Gastroesophageal sphincter (tissue), 4 donors: ENCODE data around the gene AMOTL1. TPM values are rescaled to one million over a fixed set of nuclear protein-coding genes. Genes with fewer than 3 reads are reported as not detected.

ENCODE experiments used
- ATAC-seq: fragments of 150-250 bp; one replicate; pipeline ENCODE4 v1.9.1; 2016; ENCODE audit warnings: mild to moderate bottlenecking, moderate library complexity
- H3K27ac ChIP-seq, 4 donors: fragments of 200-600 bp; sonication (generic) in 3 of 4; 1 replicate in 3 of 4; 2 replicates in 1 of 4; pipeline ENCODE4 v1.5.1; 2016 to 2019
- H3K27me3 ChIP-seq: fragments of 200-600 bp; sonication (generic); one replicate; pipeline ENCODE4 v1.5.1; 2019
- H3K36me3 ChIP-seq, 2 donors: fragments of 200-600 bp; sonication (generic); one replicate each; pipeline ENCODE4 v1.5.1; 2019; ENCODE audit warnings: control low read depth in 1 of 2
- H3K4me1 ChIP-seq, 3 donors: fragments of 200-600 bp; sonication (generic); 1 replicate in 2 of 3; 2 replicates in 1 of 3; pipeline ENCODE4 v1.5.1; 2016 to 2019; ENCODE audit warnings: control low read depth in 2 of 3
- H3K4me3 ChIP-seq, 2 donors: fragments of 200-600 bp; sonication (generic); one replicate each; pipeline ENCODE4 v1.5.1; 2019; ENCODE audit warnings: mild to moderate bottlenecking in 1 of 2, moderate library complexity in 1 of 2
- H3K9me3 ChIP-seq, 3 donors: fragments of 200-600 bp; sonication (generic); one replicate each; pipeline ENCODE4 v1.5.1; 2017 to 2019; ENCODE audit warnings: control low read depth in 2 of 3
- EP300 ChIP-seq: sonication (generic); formaldehyde crosslinking; IDR thresholded peaks from one replicate; pipeline ENCODE4 v1.6.1; 2017; ENCODE audit warnings: antibody characterized with exemption, mild to moderate bottlenecking
- POLR2A ChIP-seq, 2 donors: fragments of 450-650 bp; IDR thresholded peaks; one replicate each; pipeline ENCODE4 v1.6.1; 2017; ENCODE audit warnings: antibody characterized with exemption in 2 of 2, mild to moderate bottlenecking in 2 of 2, moderate library complexity in 1 of 2
- POLR2AphosphoS5 ChIP-seq: sonication (generic); formaldehyde crosslinking; IDR thresholded peaks from one replicate; pipeline ENCODE4 v1.6.1; 2017; ENCODE audit warnings: antibody characterized with exemption
- WGBS, 2 donors: methylation state at CpG; one replicate each; pipeline ENCODE4 v1.1.5; 2018; ENCODE audit warnings: low coverage in 1 of 2; 5-methylcytosine and 5-hydroxymethylcytosine counted together
- total RNA-seq, 4 donors: library from RNA; depleted of rRNA; stranded (reverse); fragments of >200 nt; gene quantifications; one replicate each; pipeline ENCODE4 v1.1.0, GENCODE V29; 2016
- TF ChIP-seq, protein P1 (sequence below), 4 experiments: fragments of 200-600 bp in 2 of 4; fragments of 450-650 bp in 2 of 4; sonication (generic) in 1 of 4; IDR thresholded peaks; one replicate each; pipeline ENCODE4 v1.5.1; 2017 to 2019; ENCODE audit warnings: antibody characterized with exemption in 4 of 4, mild to moderate bottlenecking in 2 of 4, moderate library complexity in 2 of 4

AMOTL1 gene
- total RNA-seq, 4 donors from 2014 or later = 136 to 215 (median 176) TPM

DNA sequence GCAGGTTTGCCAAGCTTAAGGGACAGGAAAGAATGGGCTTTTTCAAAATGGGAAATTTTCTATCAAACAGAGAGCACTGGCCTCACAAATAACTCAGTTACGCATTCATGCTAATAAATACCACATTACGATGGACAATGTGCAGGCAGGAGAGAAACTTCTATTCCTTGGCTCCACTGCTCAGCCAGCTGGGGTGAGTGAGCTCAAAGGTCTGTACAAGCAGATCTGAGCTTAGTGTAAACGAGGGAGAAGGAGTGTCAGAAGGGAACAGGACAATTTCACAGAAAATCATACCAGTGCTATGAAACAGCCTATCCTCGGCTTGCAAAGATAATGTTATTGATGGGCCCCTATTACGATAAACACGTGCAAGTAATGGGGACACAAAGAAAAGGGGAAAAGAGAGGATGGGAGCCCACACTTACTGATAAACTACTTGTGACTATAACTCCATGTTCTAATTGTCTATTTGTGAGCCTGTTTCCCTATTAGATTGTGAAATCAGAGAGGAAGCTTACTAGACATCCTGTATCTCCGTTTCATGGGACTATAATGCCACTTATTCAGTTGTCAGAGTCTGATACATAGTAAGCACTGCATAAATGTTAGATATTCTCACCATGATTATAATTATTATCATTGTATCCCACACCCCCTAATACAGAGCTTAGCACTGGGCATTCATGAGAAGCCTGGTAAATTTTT is 46.3 kb downstream of the AMOTL1 start:
- WGBS, 2 donors = 35 to 52% methylated on average over 7 of the region's 7 CpGs
- Histone ChIP-seq H3K4me3 (no peak overlapping the region), H3K27me3 (no peaks in the 10 kb centered on the region), H3K4me1 (peaks cover 19 to 94% (median 32%) of the 10 kb centered on the region in 3 donors), H3K36me3 (peaks cover 0 to 16% of the 10 kb centered on the region in 2 donors), H3K27ac (peak overlapping the region; percentile 54 to 73 (median 68)), H3K9me3 (no peaks in the 10 kb centered on the region)
- peak; percentile 69 for ATAC-seq
- TF ChIP-seq, protein P1, sequence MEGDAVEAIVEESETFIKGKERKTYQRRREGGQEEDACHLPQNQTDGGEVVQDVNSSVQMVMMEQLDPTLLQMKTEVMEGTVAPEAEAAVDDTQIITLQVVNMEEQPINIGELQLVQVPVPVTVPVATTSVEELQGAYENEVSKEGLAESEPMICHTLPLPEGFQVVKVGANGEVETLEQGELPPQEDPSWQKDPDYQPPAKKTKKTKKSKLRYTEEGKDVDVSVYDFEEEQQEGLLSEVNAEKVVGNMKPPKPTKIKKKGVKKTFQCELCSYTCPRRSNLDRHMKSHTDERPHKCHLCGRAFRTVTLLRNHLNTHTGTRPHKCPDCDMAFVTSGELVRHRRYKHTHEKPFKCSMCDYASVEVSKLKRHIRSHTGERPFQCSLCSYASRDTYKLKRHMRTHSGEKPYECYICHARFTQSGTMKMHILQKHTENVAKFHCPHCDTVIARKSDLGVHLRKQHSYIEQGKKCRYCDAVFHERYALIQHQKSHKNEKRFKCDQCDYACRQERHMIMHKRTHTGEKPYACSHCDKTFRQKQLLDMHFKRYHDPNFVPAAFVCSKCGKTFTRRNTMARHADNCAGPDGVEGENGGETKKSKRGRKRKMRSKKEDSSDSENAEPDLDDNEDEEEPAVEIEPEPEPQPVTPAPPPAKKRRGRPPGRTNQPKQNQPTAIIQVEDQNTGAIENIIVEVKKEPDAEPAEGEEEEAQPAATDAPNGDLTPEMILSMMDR (IDR thresholded peaks at IDR 0.05) = no peak
- peak; percentile 39 for TF ChIP-seq POLR2AphosphoS5
- no peak for TF ChIP-seq EP300
- no peak for TF ChIP-seq POLR2A (IDR thresholded peaks at IDR 0.05)

GRCh38 chr11:94815705-94816344 is 47.7 kb downstream of the AMOTL1 start:
- Histone ChIP-seq H3K27me3 (no peaks in the 10 kb centered on the region), H3K4me1 (peaks cover 12 to 80% (median 22%) of the 10 kb centered on the region in 3 donors), H3K9me3 (no peaks in the 10 kb centered on the region), H3K36me3 (peaks cover 0 to 24% of the 10 kb centered on the region in 2 donors), H3K27ac (peak overlapping the region in 2 of 4 donors; percentile 16 to 43), H3K4me3 (no peak overlapping the region)
- ATAC-seq = no peak
- TF ChIP-seq EP300 (no peak), POLR2AphosphoS5 (no peak), POLR2A (IDR thresholded peaks at IDR 0.05) (no peak)
- TF ChIP-seq, protein P1 (IDR thresholded peaks at IDR 0.05) = no peak
- WGBS, 2 donors = 73 to 91% methylated on average over 4 of the region's 4 CpGs

- H3K27ac ChIP-seq = no peak overlapping the region
- H3K27me3 ChIP-seq = no peaks in the 10 kb centered on the region
- no peaks in the 10 kb centered on the region for H3K9me3 ChIP-seq
- no peak for ATAC-seq
- peaks cover 0 to 58% of the 10 kb centered on the region in 2 donors for H3K36me3 ChIP-seq
- H3K4me3 ChIP-seq = no peak overlapping the region
- TF ChIP-seq POLR2AphosphoS5 = no peak
- TF ChIP-seq, protein P1 (IDR thresholded peaks at IDR 0.05) = no peak
- TF ChIP-seq POLR2A (IDR thresholded peaks at IDR 0.05) = no peak
- no peak for TF ChIP-seq EP300
- peaks cover 13 to 83% (median 17%) of the 10 kb centered on the region in 3 donors for H3K4me1 ChIP-seq
- 87% methylated on average over 7 of the region's 7 CpGs for WGBS, 2 donors
Observed at GRCh38 chr11:94820480-94820879, 52.3 kb downstream of the AMOTL1 start.

- H3K4me3 ChIP-seq = no peak overlapping the region
- H3K27ac ChIP-seq = peak overlapping the region in 1 of 4 donors; percentile 6
- 100% methylated on average over 4 of the region's 14 CpGs; no CpG with 5 or more reads in 1 of the 2 donors for WGBS, 2 donors
- H3K36me3 ChIP-seq = peaks cover 0 to 63% of the 10 kb centered on the region in 2 donors
- no peak for ATAC-seq
- no peaks in the 10 kb centered on the region for H3K27me3 ChIP-seq
- H3K9me3 ChIP-seq = no peaks in the 10 kb centered on the region
- TF ChIP-seq, protein P1 (IDR thresholded peaks at IDR 0.05) = no peak
- peaks cover 13 to 83% (median 17%) of the 10 kb centered on the region in 3 donors for H3K4me1 ChIP-seq
Observed at GRCh38 chr11:94821439-94821838, 53.3 kb downstream of the AMOTL1 start.
